DMS 273 (cell line): ENCODE data around the gene GRM1.

Experiments
- DNase-seq: peaks from one replicate; lab custom pipeline; 2025; ENCODE audit not compliant: unreplicated experiment; lab: John Stamatoyannopoulos, UW

Gene GRM1

GRCh38 chr6:146434732-146435390 lies 406.0 kb downstream of the GRM1 start:
- DNase-seq: no peak

- no peak for DNase-seq
These were observed 413.0 kb downstream of the GRM1 start for GRCh38 chr6:146441907-146442306.

- no peak for DNase-seq
These were observed 415.3 kb downstream of the GRM1 start for GRCh38 chr6:146444189-146444588.

DNA sequence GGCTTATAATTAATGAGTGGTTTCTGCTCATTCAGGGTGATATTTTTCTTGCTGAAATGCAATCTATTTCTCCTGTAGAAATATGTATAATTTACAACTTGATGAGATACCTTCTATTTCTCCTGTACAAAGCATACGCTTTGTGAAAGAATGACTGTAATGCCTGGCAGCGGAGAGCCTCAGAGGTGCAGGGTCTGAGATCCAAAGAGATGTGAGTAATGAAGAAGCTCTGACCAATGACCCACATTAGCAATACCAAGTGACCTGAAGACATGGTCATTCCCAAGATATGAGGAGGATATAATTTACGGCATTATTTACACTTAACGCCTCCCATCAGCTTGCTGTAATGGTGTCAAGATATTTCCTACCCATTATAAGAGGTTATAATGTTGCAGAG lies 416.4 kb downstream of the GRM1 start:
- no peak for DNase-seq

GRCh38 chr6:146456886-146457285 lies 428.0 kb downstream of the GRM1 start:
- DNase-seq: no peak

DNA sequence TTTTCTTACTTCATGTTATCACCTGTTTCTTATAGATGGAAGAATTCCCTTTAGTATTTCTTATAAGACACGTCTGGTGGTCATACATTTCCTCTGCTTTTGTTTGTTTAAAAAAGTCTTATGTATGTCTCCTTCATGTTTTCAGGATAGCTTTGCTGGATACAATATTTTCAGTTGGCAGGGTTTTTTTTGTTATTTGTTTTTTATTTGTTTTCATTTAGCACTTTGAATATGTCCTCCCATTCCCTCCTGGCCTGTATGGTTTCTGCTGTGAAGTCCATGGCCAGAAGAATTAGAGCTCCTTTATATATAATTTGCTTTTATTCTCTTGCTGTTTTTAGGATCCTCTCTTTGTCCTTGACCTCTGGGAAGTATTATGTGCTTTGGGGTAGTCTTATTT lies 432.1 kb downstream of the GRM1 start:
- no peak for DNase-seq

DNA sequence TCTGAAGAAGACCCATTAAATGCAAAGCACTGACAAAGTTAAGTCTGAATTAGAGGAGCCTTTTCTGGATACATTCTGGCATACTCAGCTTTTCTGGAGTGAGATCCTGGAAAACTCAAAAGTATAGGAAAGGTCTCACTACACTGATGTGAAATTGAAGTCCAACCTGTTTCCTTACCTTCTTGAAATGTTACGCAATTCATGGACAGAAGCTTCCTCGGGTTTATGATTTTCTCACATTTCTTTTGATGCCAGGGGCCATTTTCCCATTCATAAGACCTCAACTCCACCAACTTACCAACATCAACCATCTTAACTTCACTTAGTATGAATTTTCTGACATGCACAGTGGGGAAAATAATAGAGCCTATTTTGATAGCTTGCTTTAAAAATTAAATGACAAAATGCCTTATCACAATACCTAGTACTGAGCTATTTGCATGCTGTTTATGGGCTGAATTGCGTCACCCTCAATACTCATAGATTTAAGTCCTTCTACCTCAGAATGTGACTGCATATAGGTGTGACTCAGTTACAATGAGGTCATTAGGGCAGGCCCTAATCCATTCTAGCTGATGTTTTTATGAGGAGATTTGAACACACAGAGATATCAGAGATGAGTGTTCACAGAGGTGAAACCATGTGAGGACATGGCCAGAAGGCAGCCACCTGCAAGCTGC lies 441.4 kb downstream of the GRM1 start:
- DNase-seq: no peak

GRCh38 chr6:146472918-146473317 lies 444.1 kb downstream of the GRM1 start:
- no peak for DNase-seq

GRCh38 chr6:146481527-146481926 lies 452.7 kb downstream of the GRM1 start:
- no peak for DNase-seq

- no peak for DNase-seq
These were observed 455.5 kb downstream of the GRM1 start for GRCh38 chr6:146484411-146484810.
